Mesothelial cell of epicardium (in vitro differentiated cells): ENCODE measurements around the gene VEGFB. TPM values are rescaled to one million over a fixed set of nuclear protein-coding genes. Genes with fewer than 3 reads are reported as not detected.
A peak's percentile ranks its signal among the peaks of the same experiment; 100 is the strongest.

Source experiments
- DNase-seq, 2 experiments: peaks; one replicate each; pipeline ENCODE4 v3.0.0; 2021; ENCODE audit warnings: low spot score in 2 of 2; ENCODE audit not compliant: unreplicated experiment in 2 of 2
- H3K27ac Mint-ChIP-seq: 2 replicates; pipeline ENCODE4 v1.8.0; 2021; ENCODE audit warnings: mixed read lengths
- H3K27me3 Mint-ChIP-seq: 2 replicates; pipeline ENCODE4 v1.8.0; 2021; ENCODE audit warnings: low read depth, mixed read lengths
- H3K36me3 Mint-ChIP-seq: 2 replicates; pipeline ENCODE4 v1.8.0; 2021; ENCODE audit warnings: mixed read lengths
- H3K4me1 Mint-ChIP-seq: 2 replicates; pipeline ENCODE4 v1.8.0; 2021; ENCODE audit warnings: mixed read lengths
- H3K4me3 Mint-ChIP-seq: 2 replicates; pipeline ENCODE4 v1.8.0; 2021; ENCODE audit warnings: mild to moderate bottlenecking, moderate library complexity, mixed read lengths
- H3K9me3 Mint-ChIP-seq: 2 replicates; pipeline ENCODE4 v1.8.0; 2021; ENCODE audit warnings: mixed read lengths
- CTCF ChIP-seq: fragments of 200-600 bp; sonication (generic); IDR thresholded peaks from one replicate; pipeline ENCODE4 v1.5.0; 2021; ENCODE audit warnings: antibody characterized with exemption; ENCODE audit not compliant: unreplicated experiment
- total RNA-seq: library from RNA; stranded (reverse); gene quantifications from 3 replicates; pipeline ENCODE4 v1.2.1, GENCODE V29; 2021

Gene VEGFB
- total RNA-seq, 1 donor from 2014 or later, result 83.2 TPM

GRCh38 chr11:64276653-64277431, 42.5 kb downstream of the VEGFB start:
- Mint-ChIP-seq H3K27ac (no peak overlapping the region), H3K4me1 (peaks cover 3% of the 10 kb centered on the region), H3K4me3 (no peak overlapping the region), H3K27me3 (no peaks in the 10 kb centered on the region), H3K36me3 (peaks cover 8% of the 10 kb centered on the region), H3K9me3 (no peaks in the 10 kb centered on the region)
- no peak for DNase-seq
- TF ChIP-seq CTCF, result no peak

GRCh38 chr11:64278576-64279190, 44.3 kb downstream of the VEGFB start:
- Mint-ChIP-seq H3K4me3 (no peak overlapping the region), H3K36me3 (peaks cover 11% of the 10 kb centered on the region), H3K9me3 (no peaks in the 10 kb centered on the region), H3K27ac (no peak overlapping the region), H3K4me1 (peaks cover 2% of the 10 kb centered on the region), H3K27me3 (no peaks in the 10 kb centered on the region)
- no peak for TF ChIP-seq CTCF
- no peak for DNase-seq

GRCh38 chr11:64281957-64282770, 47.8 kb downstream of the VEGFB start:
- Mint-ChIP-seq H3K4me1 (peaks cover 12% of the 10 kb centered on the region), H3K27ac (no peak overlapping the region), H3K27me3 (no peaks in the 10 kb centered on the region), H3K9me3 (no peaks in the 10 kb centered on the region), H3K4me3 (no peak overlapping the region), H3K36me3 (peaks cover 8% of the 10 kb centered on the region)
- DNase-seq, result no peak
- TF ChIP-seq CTCF, result no peak

- H3K27ac Mint-ChIP-seq, result peak overlapping the region; percentile 59
- no peak for DNase-seq
- H3K36me3 Mint-ChIP-seq, result peaks cover 8% of the 10 kb centered on the region
- H3K4me3 Mint-ChIP-seq, result peak overlapping the region; percentile 82
- TF ChIP-seq CTCF, result no peak
- peaks cover 13% of the 10 kb centered on the region for H3K4me1 Mint-ChIP-seq
- H3K27me3 Mint-ChIP-seq, result no peaks in the 10 kb centered on the region
- no peaks in the 10 kb centered on the region for H3K9me3 Mint-ChIP-seq
Measured at GRCh38 chr11:64283092-64283491, 48.7 kb downstream of the VEGFB start.

GRCh38 chr11:64284048-64284961, 49.9 kb downstream of the VEGFB start, which contains the start of gene BAD:
BAD (minus strand) TSS chr11:64284665; CDS start chr11:64284368, 297 bp downstream.
- Mint-ChIP-seq H3K4me3 (peak within 1 kb of the TSS; percentile 82), H3K36me3 (peaks cover 13% of the 10 kb centered on the region), H3K9me3 (no peaks in the 10 kb centered on the region), H3K27ac (peak within 1 kb of the TSS; percentile 94), H3K27me3 (peaks cover 4% of the 10 kb centered on the region), H3K4me1 (peaks cover 13% of the 10 kb centered on the region)
- DNase-seq, result peak; percentile 88
- TF ChIP-seq CTCF, result no peak
